Bronchial epithelial cell (primary cell): ENCODE results near the gene HENMT1. TPM values are rescaled to one million over a fixed set of nuclear protein-coding genes. Genes with fewer than 3 reads are reported as not detected.

Experiments used
- DNase-seq: peaks from one replicate; pipeline ENCODE4 v3.0.0-alpha.2; 2010; ENCODE audit warnings: low read depth
- FAIRE-seq: peaks from 2 replicates; lab custom pipeline; 2011; peaks lifted over from hg19 to GRCh38; lab: Jason Lieb, UNC
- H3K27me3 ChIP-seq: 2 replicates; pipeline ENCODE4 v1.5.1; 2011; ENCODE audit warnings: low read length; ENCODE audit not compliant: control insufficient read depth, insufficient read depth
- H3K36me3 ChIP-seq: 2 replicates; pipeline ENCODE4 v1.5.1; 2011; ENCODE audit warnings: low read length; ENCODE audit not compliant: control insufficient read depth, insufficient read depth
- H3K4me3 ChIP-seq: 2 replicates; pipeline ENCODE4 v1.5.1; 2011; ENCODE audit warnings: mild to moderate bottlenecking, low read depth, low read length, control low read depth
- total RNA-seq: library from RNA; depleted of rRNA; stranded (reverse); fragments of >200 nt; gene quantifications from 2 replicates; pipeline ENCODE4 v1.2.1, GENCODE V29; 2014
- TF ChIP-seq, protein P1 (sequence below): IDR thresholded peaks from 2 replicates; pipeline ENCODE4 v1.5.1; 2011; ENCODE audit warnings: mild to moderate bottlenecking, moderate library complexity, low read length, control low read depth, inconsistent platforms; ENCODE audit not compliant: insufficient read depth, severe bottlenecking

Gene HENMT1
- total RNA-seq, 1 donor from 2014 or later: 1.1 TPM

DNA sequence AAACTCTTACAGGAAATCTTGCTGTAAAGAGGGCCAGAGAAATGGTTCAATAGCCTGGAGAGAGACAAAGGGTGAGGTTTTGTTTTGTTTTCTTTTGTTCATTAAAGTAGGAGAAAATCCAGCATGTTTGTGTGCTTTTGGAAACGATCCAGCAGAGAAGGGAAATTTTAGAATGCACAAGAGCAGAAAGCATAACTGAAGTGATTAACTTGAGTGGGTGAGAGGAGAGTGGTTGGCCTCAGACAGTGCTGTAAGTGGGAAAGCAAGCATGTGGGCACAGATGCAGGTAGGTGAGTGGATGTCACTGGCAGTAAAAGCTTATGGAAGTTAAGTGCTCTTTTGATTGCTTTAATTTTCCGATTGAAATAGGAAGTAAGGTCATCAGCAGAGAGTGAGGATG lies 50.8 kb downstream of the HENMT1 start:
- Histone ChIP-seq H3K36me3 (no peaks in the 10 kb centered on the region), H3K4me3 (no peak overlapping the region), H3K27me3 (no peaks in the 10 kb centered on the region)
- FAIRE-seq (no peak), DNase-seq (no peak)
- TF ChIP-seq, protein P1, sequence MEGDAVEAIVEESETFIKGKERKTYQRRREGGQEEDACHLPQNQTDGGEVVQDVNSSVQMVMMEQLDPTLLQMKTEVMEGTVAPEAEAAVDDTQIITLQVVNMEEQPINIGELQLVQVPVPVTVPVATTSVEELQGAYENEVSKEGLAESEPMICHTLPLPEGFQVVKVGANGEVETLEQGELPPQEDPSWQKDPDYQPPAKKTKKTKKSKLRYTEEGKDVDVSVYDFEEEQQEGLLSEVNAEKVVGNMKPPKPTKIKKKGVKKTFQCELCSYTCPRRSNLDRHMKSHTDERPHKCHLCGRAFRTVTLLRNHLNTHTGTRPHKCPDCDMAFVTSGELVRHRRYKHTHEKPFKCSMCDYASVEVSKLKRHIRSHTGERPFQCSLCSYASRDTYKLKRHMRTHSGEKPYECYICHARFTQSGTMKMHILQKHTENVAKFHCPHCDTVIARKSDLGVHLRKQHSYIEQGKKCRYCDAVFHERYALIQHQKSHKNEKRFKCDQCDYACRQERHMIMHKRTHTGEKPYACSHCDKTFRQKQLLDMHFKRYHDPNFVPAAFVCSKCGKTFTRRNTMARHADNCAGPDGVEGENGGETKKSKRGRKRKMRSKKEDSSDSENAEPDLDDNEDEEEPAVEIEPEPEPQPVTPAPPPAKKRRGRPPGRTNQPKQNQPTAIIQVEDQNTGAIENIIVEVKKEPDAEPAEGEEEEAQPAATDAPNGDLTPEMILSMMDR: no peak

DNA sequence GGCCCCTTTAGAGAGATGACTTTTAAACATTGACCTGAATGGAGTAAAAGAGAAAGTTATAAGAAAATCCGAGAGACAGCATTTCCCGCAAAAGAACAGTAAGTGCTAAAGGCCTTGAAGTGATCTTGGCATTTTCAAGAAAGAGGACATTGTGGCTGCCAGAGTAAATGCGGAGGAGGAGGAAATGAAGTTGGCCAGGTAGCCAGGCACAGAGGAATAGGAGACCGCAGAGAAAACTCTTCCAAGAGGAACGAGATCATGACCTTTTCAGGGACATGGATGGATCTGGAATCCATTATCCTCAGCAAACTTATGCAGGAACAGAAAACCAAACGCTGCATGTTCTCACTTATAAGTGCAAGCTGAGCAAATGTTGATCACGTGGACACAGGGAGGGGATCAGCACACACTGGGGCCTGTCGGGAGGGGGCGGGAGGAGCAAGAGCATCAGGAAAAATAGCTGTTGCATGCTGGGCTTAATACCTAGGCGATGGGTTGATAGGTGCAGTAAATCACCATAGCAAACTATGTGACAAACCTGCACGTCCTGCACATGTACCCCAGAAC lies 51.3 kb downstream of the HENMT1 start:
- FAIRE-seq: no peak
- Histone ChIP-seq H3K36me3 (no peaks in the 10 kb centered on the region), H3K27me3 (no peaks in the 10 kb centered on the region), H3K4me3 (no peak overlapping the region)
- DNase-seq: no peak
- TF ChIP-seq, protein P1: no peak

DNA sequence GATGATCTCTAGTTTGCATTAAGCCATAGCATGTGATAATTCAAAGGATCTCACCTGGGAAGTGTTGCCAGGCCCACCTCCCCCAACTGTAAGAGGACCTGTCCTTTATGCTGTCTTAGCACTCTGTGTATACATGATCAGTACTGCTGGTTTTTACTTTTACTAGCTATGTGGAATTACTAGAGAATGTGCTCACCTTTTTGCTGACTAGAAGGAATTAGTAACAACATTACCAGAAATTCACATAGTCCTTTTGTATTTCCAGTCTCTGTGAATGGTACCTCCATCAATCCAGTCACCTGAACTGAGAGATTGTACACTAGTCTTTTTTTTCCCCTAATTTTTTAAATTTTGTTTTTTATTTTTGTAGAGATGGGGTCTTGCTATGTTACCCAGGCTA lies 54.4 kb downstream of the HENMT1 start:
- TF ChIP-seq, protein P1: no peak
- Histone ChIP-seq H3K36me3 (no peaks in the 10 kb centered on the region), H3K27me3 (no peaks in the 10 kb centered on the region), H3K4me3 (no peak overlapping the region)
- FAIRE-seq: no peak
- DNase-seq: no peak

DNA sequence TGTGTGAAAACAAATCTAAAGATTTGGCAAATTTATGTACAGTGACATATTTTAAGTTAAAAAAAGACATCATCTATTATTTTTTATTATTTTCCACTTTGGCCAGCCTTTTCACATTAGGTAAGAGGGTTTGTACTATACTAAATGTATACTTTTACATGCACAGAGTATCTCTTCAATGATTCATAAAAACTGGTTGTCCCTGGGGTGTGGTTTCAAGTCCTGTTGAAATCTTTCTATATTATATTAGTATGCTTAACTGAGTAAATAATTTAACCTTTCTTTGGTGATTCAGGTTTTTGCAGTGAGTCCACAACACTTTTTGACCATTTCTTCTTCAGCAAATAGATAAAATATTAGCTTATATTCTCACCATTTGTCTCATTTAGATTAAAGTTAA lies 55.3 kb downstream of the HENMT1 start:
- Histone ChIP-seq H3K27me3 (no peaks in the 10 kb centered on the region), H3K4me3 (no peak overlapping the region), H3K36me3 (no peaks in the 10 kb centered on the region)
- no peak for FAIRE-seq
- TF ChIP-seq, protein P1: no peak
- DNase-seq: peak; percentile 59

DNA sequence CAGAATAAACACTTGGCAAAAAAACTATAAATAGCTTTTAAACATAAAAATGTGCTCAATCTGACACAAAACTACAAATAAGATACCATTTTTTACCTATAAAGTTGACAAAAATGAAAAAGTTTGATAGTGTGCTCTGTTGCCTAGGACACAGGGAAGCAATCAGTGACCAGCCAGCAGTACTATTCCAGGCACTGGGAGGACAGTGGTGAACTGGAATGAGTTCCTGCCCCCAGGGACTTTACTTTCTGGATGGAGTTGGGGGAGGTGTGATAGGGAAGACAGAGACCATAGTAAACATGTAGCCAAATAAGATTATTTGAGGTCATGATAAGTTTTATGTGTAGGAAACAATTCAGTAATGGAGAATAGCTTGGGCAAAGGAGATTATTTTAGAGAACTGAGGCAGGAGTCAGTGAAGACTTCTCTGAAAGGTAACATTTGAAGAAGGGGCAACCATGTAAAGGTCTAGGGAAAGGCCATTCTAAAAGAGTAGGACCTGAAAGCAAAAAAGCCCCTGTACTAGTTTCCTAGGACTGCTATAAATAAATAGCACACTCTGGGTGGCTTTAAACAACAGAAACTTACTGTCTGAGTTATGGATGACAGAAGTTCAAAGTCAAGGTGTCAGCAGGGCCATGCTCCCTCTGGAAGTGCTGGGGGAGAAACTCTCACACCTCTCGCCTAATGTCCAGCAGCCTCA lies 59.0 kb downstream of the HENMT1 start:
- no peak overlapping the region for H3K4me3 ChIP-seq
- DNase-seq (no peak), FAIRE-seq (no peak)
- H3K27me3 ChIP-seq: no peaks in the 10 kb centered on the region
- H3K36me3 ChIP-seq: no peaks in the 10 kb centered on the region
- TF ChIP-seq, protein P1: no peak

DNA sequence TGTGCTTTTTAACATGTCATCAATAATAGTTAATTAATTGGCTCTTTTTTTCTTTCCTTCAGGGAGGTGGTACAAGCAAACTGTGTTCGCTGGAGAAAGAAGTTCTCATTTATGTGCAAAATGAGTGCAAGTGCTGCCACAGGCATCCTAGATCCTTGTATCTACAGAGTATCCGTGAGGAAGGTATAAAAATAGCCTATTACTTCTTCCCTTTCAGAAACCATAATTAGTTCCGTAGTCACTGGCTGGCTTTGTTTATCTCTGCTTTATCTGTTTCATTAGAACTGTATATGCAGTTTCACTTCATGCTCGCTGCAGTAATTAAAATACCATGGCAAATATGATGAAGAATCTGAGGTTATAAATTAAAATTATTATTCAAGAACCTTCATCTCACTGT lies 60.4 kb downstream of the HENMT1 start:
- H3K36me3 ChIP-seq: no peaks in the 10 kb centered on the region
- DNase-seq (no peak), FAIRE-seq (no peak)
- TF ChIP-seq, protein P1: no peak
- no peaks in the 10 kb centered on the region for H3K27me3 ChIP-seq
- no peak overlapping the region for H3K4me3 ChIP-seq
